Kidney capillary endothelial cell (primary cell): ENCODE measurements around the gene XPC.

Source experiments
- DNase-seq: peaks from one replicate; pipeline ENCODE4 v3.0.0-alpha.2; 2018; ENCODE audit warnings: low spot score

Gene XPC

GRCh38 chr3:14208168-14208567 lies 29.8 kb upstream of the XPC start:
- no peak for DNase-seq

DNA sequence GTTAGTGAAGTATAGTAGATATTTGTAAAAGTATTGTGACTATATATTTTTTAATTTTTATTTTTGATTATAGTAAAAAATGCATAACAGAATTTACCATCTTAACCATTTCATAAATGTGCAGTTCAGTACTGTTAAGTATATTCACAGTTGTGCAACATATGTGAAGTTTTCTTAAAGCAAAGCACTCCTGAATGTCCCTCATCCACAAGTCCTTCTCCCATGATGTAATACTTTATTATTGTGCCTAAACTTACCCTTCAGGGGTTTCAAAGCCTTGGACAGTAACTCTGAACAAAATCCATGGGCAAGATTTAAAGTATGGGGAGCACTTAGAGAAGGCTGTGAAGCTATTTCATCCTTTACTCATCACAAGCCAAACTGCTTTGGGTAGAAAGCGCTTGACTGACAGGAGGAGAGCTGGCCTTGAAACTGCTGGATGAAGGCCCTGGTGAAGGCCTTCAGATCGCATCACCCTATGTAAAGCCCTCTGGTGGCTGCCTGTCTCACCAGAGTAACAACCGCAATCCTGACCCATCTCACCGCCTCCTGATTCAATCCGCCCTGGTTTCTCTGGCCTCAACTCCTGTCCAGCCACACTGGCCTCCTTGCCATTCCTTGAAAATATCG lies 28.3 kb upstream of the XPC start:
- DNase-seq = no peak

DNA sequence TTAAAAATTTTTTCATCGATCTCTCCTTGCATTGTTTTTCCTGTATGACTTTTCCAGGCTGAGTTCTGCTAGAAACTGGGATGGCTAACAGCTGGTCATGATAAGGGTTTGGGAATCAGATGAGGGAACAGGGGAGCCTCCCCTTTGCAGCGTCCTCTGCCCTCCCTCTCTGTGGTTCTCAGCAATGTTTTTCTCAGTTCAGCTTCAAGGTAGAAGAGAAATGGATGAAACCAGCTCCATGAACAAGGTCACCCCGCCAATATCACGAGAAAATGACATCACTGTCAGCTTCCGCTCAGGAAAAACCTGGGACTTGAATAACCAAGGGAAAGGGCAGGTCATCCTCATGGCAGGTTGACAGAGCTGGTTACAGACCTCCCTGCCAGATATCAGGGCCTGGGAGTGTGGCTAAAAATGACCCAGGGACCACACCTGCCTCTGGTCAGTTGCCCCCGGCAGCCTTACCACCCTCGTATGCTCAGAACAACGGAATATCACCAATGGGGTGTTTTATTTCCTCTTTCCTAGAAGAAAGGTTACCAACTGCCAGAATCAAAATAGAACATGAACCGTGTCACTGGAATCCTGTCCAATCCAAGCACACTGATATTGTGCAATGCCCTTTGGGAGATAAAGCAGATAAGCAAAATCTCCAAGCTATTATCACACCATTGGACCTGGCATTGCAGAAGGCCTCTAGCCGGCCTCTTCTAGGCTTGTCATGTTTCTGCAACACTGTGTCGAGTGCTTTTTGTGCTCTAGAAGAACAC lies 26.3 kb upstream of the XPC start:
- DNase-seq = no peak

GRCh38 chr3:14203521-14204079 lies 25.2 kb upstream of the XPC start:
- DNase-seq = peak; percentile 70

DNA sequence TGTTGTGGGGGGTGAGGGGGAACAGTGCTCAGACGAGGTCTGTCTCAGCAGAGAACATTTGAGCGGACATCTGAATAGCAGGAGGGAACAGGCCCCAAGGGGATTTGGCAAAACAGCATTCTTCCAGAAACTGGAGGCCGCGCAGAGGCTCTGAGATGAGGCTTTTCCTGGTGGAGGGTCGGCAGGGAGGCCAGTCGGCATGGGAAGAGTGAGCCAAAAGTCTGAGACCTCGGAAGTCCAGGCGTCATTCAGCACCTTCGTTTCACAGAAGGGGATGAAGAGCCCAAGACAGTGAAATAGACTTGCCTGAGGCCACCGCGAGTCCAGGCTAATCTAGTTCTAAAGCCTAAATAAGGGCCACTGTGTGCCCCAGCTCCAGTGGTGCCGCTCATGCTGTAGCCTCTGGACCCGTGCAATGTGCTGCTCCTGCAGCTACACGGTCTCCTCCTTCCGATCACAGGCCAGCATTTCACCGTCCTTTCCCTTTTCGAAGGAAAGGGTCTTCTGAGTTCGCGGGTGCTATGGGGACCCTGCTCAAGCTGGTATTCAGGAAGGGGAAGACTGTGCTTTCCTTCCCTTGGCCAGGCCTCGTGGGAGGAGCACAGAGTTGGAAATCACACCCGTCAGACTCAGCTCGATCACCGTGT lies 24.6 kb upstream of the XPC start:
- DNase-seq = no peak

- no peak for DNase-seq
Measured at GRCh38 chr3:14201940-14202684, 23.7 kb upstream of the XPC start.

- no peak for DNase-seq
Measured at GRCh38 chr3:14200841-14201240, 22.4 kb upstream of the XPC start.

DNA sequence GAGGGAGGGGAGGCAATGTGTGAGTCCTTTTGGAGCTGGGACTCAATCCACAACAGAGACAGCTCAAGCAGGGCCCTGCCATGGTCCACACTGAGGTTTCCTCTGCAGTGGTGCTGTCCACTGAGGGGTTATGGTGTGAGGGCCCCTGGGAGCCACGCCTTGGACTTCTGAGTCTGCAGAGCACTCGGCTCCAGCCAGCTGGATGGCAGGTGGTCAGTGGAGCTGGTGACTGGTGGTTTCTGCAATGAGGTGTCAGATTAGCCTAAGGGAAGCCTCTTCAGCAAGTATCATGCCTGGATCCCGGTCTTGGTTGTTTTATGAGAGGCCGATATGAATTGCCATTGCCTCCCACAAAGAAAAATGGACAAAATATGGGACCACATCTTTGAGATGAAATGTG lies 21.9 kb upstream of the XPC start:
- DNase-seq = no peak

GRCh38 chr3:14199641-14200040 lies 21.2 kb upstream of the XPC start:
- no peak for DNase-seq

DNA sequence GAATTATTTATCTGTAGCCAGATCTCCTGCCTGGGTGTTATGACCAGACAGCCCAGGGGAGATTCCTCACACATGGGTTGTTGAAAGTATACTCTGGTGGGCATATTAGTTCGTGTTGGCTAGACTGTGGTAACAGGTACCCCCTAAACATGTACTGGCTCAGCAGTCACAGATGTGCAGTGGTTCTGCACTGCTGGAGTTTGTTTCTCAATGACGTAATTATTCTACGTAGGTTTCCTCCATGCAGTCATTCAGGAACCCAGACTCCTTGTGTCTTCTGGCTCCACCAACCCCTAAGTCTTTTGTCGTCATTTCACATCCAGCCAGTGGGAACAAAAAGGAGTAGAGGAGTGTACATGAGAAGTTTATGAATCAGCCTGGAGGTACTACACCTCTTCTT lies 16.5 kb upstream of the XPC start:
- DNase-seq = no peak

GRCh38 chr3:14188041-14188754 lies 9.8 kb upstream of the XPC start:
- DNase-seq = no peak

DNA sequence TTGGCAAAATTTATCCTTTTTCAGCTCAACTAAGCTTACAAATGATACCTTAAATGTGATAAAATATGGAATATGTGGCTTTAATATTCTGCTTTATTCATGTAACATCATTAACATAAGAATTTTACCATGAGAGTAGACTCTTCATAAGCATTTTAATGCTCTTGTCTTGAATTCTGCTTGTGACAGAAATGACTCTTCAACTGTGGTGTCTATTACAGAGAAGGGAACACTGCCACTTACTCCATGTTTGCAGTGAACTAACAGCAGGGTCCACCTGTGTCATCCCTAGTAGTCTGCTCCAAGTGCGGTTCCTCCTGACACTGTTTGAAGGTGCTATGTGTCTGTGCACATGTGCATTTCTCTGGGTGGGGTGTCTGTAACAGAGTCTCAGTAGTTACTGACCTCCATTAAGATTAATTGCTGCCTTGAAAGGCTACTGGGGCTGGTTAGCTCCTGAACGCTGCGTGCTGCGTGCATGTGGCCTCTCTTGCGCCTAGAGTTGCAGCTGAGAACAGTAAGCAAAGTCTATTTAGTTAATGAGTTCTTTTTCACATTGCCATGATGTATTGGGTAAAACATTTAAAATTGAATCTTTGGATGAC lies 8.6 kb upstream of the XPC start:
- no peak for DNase-seq

DNA sequence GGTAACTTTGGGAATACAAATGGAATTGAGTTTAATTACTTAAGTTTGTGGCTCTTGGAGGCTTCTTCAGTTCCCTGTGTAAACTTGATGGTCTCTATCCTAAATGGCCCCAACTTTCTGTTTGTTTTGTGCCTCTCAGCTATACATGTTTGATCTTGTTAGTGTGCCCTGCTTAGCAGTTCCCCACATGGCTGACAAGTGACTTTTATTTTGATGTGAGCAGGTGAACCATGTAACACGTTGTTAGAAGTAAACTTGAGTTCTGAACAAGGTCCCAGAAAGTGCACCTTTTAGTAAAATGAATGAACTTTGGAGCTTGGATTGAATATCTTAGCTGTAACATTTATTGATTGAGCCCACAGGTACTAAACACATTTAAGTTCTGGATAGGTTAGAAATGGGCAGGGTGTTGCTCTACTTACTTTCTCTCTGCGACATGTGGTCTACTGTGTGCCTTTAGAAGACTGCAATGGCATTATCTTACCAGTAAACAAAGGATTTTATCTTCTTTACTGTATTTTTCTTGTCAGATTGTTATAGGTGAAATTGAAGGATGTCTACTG lies 4.7 kb upstream of the XPC start:
- no peak for DNase-seq

DNA sequence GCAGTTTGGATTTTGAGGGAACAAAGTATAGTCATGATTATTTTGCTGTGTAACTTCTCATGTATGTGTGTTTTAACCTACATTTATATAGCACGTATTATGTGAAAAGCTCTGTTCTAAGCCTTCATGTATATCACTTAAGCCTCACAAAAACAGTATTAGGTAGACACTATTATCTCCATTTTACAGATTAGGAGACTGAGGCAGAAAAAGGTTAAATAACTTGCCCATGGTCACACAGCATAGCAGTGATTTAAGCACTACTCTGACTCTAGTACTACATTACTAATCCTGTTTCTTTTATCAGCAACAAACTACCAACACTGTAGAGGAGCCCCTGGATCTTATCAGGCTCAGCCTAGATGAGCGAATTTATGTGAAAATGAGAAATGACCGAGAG lies 2.9 kb upstream of the XPC start:
- no peak for DNase-seq

DNA sequence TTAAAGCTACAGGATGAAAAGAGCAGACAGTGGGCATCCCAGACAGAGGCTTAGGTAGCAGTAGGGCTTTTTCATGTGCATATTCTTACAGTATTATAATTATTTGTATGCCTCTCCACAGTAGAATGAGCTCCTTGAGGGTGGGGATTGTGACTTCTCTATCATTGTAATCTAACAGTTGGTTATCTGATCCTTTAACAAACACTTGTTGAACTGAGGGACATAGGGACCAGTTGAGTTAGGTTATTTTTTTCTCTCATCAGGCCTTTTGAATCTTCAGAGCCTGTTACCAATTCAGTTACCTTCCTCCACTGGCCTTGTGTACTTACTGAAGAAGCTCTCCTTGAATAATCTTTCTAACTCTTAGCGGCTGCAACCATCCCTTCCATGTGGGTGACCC lies 1.4 kb upstream of the XPC start:
- no peak for DNase-seq

- no peak for DNase-seq
Measured at GRCh38 chr3:14179114-14179465, 689 bp upstream of the XPC start.

DNA sequence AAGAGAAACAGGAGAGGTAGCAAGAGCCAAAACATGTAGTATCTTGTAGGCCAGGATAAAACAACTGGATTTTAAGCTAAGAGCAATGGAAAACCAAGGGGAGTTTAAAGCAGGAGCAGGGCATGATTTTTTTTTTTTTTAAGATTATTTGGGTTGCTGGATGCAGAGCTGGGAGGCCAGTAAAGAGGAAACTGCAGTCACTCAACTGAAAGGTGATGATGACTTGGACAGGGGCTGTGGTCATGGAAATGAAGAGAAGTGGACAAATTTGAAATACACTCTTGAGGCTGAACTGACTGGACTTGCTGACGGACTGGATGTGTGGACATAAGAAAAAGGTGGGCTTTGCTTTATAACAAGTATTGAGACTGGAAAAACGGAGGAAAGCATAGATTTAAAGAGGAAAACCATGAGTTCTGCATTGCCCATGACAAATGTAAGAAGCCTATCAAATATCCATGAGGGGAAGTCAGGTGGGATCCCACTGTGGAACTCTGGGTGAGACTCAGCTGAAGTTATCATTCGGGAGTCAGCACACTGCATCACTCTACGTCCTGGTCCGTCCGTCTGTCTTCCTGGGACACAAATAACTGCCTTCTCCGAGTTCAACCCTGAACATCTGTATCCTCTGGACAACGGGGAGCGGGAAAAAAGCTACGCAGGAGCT lies 688 bp downstream of the XPC start:
- DNase-seq = peak; percentile 45

DNA sequence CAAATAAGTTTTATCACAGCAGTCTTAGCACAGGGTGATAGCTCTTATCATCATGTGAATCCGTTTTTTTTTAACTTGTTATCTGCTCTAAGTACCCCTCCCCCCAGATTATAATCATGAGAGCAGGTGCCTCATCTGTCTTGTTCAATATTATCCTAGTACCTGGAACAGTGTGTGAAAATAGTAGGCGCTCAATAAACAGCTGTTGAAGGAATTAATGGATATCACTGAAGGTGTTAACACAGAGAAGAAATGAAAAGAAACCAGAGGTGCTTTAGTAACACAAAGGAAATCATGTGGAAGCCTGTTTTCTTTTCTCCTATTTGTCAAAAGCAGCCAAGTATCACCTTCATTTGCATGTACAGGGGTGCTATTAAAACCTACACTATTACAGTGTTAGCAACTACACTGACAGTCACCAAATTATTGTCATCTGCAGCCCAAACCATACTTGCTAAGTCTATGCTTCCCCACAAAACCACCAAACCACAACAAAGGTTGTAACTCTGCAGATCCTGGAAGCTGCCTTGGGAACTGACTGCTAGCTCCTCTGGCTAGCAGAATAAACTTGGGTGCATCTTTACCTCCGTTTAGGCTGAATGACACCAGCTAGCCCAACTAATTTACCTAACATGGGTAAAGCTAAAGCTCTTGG lies 2.9 kb downstream of the XPC start:
- no peak for DNase-seq

- DNase-seq = no peak
Measured at GRCh38 chr3:14174483-14174882, 3.9 kb downstream of the XPC start.

GRCh38 chr3:14172496-14172895 lies 5.9 kb downstream of the XPC start:
- DNase-seq = no peak
